Endodermal cell (in vitro differentiated cells): ENCODE results near the gene NAPEPLD. TPM values are rescaled to one million over a fixed set of nuclear protein-coding genes. Genes with fewer than 3 reads are reported as not detected.
"Not testable (repeated sequence)": the region's sequence is repeated elsewhere in the genome, so short reads cannot be mapped to it uniquely, and the experiment has no call there.

Source experiments
- DNase-seq: peaks from one replicate; pipeline ENCODE4 v3.0.0-alpha.2; 2017
- H3K27ac ChIP-seq: 2 replicates; pipeline ENCODE4 v1.5.1; 2013; ENCODE audit warnings: mild to moderate bottlenecking, low read depth, low read length, moderate library complexity
- H3K27me3 ChIP-seq: 2 replicates; pipeline ENCODE4 v1.6.1; 2013; ENCODE audit warnings: mild to moderate bottlenecking, low read length, moderate library complexity; ENCODE audit not compliant: insufficient read depth, control insufficient read depth, poor library complexity, severe bottlenecking
- H3K36me3 ChIP-seq: 2 replicates; pipeline ENCODE4 v1.7.0; 2013; ENCODE audit warnings: mild to moderate bottlenecking, low read length, moderate library complexity; ENCODE audit not compliant: control insufficient read depth, insufficient read depth
- H3K4me1 ChIP-seq: one replicate; pipeline ENCODE4 v1.7.0; 2013; ENCODE audit warnings: low read length; ENCODE audit not compliant: control insufficient read depth, insufficient read depth
- H3K4me3 ChIP-seq: 2 replicates; pipeline ENCODE4 v1.5.1; 2013; ENCODE audit warnings: mild to moderate bottlenecking, low read length, moderate library complexity
- H3K9ac ChIP-seq: 2 replicates; pipeline ENCODE4 v1.6.1; 2013; ENCODE audit warnings: mild to moderate bottlenecking, low read length, moderate library complexity; ENCODE audit not compliant: poor library complexity, severe bottlenecking; ENCODE audit errors: extremely low read depth
- H3K9me3 ChIP-seq: 2 replicates; pipeline ENCODE4 v1.6.1; 2013; ENCODE audit warnings: mild to moderate bottlenecking, low read length, moderate library complexity; ENCODE audit not compliant: control insufficient read depth
- H3K27ac Mint-ChIP-seq: 2 replicates; pipeline ENCODE4 v1.8.0; 2020; ENCODE audit warnings: mixed read lengths
- H3K27me3 Mint-ChIP-seq: 2 replicates; pipeline ENCODE4 v1.8.0; 2021; ENCODE audit warnings: mild to moderate bottlenecking, mixed read lengths; ENCODE audit not compliant: insufficient read depth
- H3K36me3 Mint-ChIP-seq: 2 replicates; pipeline ENCODE4 v1.8.0; 2020; ENCODE audit warnings: low read depth, mixed read lengths
- H3K4me1 Mint-ChIP-seq: 2 replicates; pipeline ENCODE4 v1.8.0; 2020; ENCODE audit warnings: mixed read lengths
- H3K4me3 Mint-ChIP-seq: 2 replicates; pipeline ENCODE4 v1.8.0; 2020; ENCODE audit warnings: mild to moderate bottlenecking, moderate library complexity, mixed read lengths
- H3K9me3 Mint-ChIP-seq: 2 replicates; pipeline ENCODE4 v1.8.0; 2020; ENCODE audit warnings: mild to moderate bottlenecking, mixed read lengths
- WGBS, 2 experiments: methylation state at CpG; one replicate each; pipeline versions ENCODE4 v1.1.5 to v1.1.7; 2013; ENCODE audit warnings: missing lambda C conversion rate in 2 of 2, mixed read lengths in 1 of 2; ENCODE audit not compliant: insufficient coverage in 1 of 2, insufficient read length in 1 of 2; 5-methylcytosine and 5-hydroxymethylcytosine counted together
- total RNA-seq, 2 donors: library from RNA; stranded (reverse); fragmentation: NEBNext Ultra II Directional in 1 of 2; extraction: Animal tissue kit (Norgen Biotek cat#: 25700) in 1 of 2; gene quantifications; 2 replicates in 1 of 2; 3 replicates in 1 of 2; pipeline ENCODE4 v1.2.1, GENCODE V29; 2021
- TF ChIP-seq, protein P1 (sequence below): fragments of 200-600 bp; sonication (generic); conservative IDR thresholded peaks from 2 replicates; pipeline ENCODE4 v1.5.0; 2021; ENCODE audit warnings: antibody characterized with exemption, mild to moderate bottlenecking

Gene NAPEPLD
- total RNA-seq, 2 donors from 2014 or later = 13.2 to 14.1 TPM

- no peaks in the 10 kb centered on the region for H3K9me3 ChIP-seq
- 88 to 93% methylated on average over 1 to 2 of the region's 2 CpGs for WGBS, 2 experiments
- no peaks in the 10 kb centered on the region for H3K36me3 ChIP-seq
- no peak overlapping the region for H3K4me3 Mint-ChIP-seq
- no peak overlapping the region for H3K27ac ChIP-seq
- H3K27me3 Mint-ChIP-seq = no peaks in the 10 kb centered on the region
- peaks cover 9% of the 10 kb centered on the region for H3K36me3 Mint-ChIP-seq
- no peaks in the 10 kb centered on the region for H3K4me1 ChIP-seq
- no peak overlapping the region for H3K4me3 ChIP-seq
- DNase-seq = no peak
- no peak overlapping the region for H3K9ac ChIP-seq
- H3K4me1 Mint-ChIP-seq = peaks cover 2% of the 10 kb centered on the region
- TF ChIP-seq, protein P1, sequence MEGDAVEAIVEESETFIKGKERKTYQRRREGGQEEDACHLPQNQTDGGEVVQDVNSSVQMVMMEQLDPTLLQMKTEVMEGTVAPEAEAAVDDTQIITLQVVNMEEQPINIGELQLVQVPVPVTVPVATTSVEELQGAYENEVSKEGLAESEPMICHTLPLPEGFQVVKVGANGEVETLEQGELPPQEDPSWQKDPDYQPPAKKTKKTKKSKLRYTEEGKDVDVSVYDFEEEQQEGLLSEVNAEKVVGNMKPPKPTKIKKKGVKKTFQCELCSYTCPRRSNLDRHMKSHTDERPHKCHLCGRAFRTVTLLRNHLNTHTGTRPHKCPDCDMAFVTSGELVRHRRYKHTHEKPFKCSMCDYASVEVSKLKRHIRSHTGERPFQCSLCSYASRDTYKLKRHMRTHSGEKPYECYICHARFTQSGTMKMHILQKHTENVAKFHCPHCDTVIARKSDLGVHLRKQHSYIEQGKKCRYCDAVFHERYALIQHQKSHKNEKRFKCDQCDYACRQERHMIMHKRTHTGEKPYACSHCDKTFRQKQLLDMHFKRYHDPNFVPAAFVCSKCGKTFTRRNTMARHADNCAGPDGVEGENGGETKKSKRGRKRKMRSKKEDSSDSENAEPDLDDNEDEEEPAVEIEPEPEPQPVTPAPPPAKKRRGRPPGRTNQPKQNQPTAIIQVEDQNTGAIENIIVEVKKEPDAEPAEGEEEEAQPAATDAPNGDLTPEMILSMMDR = no peak
- peaks cover 1% of the 10 kb centered on the region for H3K9me3 Mint-ChIP-seq
- no peaks in the 10 kb centered on the region for H3K27me3 ChIP-seq
- no peak overlapping the region for H3K27ac Mint-ChIP-seq
Measured at GRCh38 chr7:103059471-103059870, 89.4 kb downstream of the NAPEPLD start.

GRCh38 chr7:103058122-103058521 lies 90.8 kb downstream of the NAPEPLD start:
- Histone ChIP-seq H3K9me3 (no peaks in the 10 kb centered on the region), H3K36me3 (peaks cover 6% of the 10 kb centered on the region), H3K4me3 (no peak overlapping the region), H3K4me1 (no peaks in the 10 kb centered on the region), H3K27me3 (no peaks in the 10 kb centered on the region), H3K9ac (no peak overlapping the region), H3K27ac (no peak overlapping the region)
- TF ChIP-seq, protein P1 = no peak
- Mint-ChIP-seq H3K4me1 (peaks cover 2% of the 10 kb centered on the region), H3K4me3 (no peak overlapping the region), H3K9me3 (peaks cover 8% of the 10 kb centered on the region), H3K27me3 (no peaks in the 10 kb centered on the region), H3K27ac (no peak overlapping the region), H3K36me3 (peaks cover 19% of the 10 kb centered on the region)
- no peak for DNase-seq

GRCh38 chr7:103056006-103056405 lies 92.9 kb downstream of the NAPEPLD start:
- not testable (repeated sequence) for H3K4me1 ChIP-seq, H3K36me3 ChIP-seq

GRCh38 chr7:103051519-103051918 lies 97.4 kb downstream of the NAPEPLD start:
- 90 to 93% methylated on average over 4 to 6 of the region's 6 CpGs for WGBS, 2 experiments
- H3K9me3 ChIP-seq = peaks cover 54% of the 10 kb centered on the region
- H3K4me3 ChIP-seq = no peak overlapping the region
- Mint-ChIP-seq H3K4me3 (no peak overlapping the region), H3K9me3 (peaks cover 68% of the 10 kb centered on the region), H3K27me3 (peaks cover 2% of the 10 kb centered on the region), H3K27ac (no peak overlapping the region), H3K36me3 (peaks cover 66% of the 10 kb centered on the region), H3K4me1 (no peaks in the 10 kb centered on the region)
- no peak overlapping the region for H3K9ac ChIP-seq
- peaks cover 6% of the 10 kb centered on the region for H3K36me3 ChIP-seq
- H3K27ac ChIP-seq = no peak overlapping the region
- H3K4me1 ChIP-seq = no peaks in the 10 kb centered on the region
- TF ChIP-seq, protein P1 = no peak
- H3K27me3 ChIP-seq = no peaks in the 10 kb centered on the region
- no peak for DNase-seq

More at GRCh38 chr7:103056006-103056405, 92.9 kb downstream of the NAPEPLD start:
- H3K9me3 Mint-ChIP-seq = peaks cover 28% of the 10 kb centered on the region
- not testable (repeated sequence) for H3K27me3 Mint-ChIP-seq, H3K27ac ChIP-seq, H3K27me3 ChIP-seq, H3K27ac Mint-ChIP-seq, H3K4me3 Mint-ChIP-seq, DNase-seq, H3K4me3 ChIP-seq, H3K4me1 Mint-ChIP-seq, H3K9ac ChIP-seq
- H3K9me3 ChIP-seq = peaks cover 11% of the 10 kb centered on the region
- H3K36me3 Mint-ChIP-seq = peaks cover 36% of the 10 kb centered on the region
- WGBS, 2 experiments = 94% methylated on average over 1 of the region's 1 CpG; no CpG with 5 or more reads in 1 of the 2 experiments
